GM12878 (cell line): ENCODE results near the gene CIAO1.
A peak's percentile ranks its signal among the peaks of the same experiment; 100 is the strongest.

ENCODE experiments used
- BHLHE40 ChIP-seq, 2 experiments: fragments of 450-650 bp in 1 of 2; IDR thresholded peaks; 2 replicates each; pipeline ENCODE4 v1.6.1; 2011 to 2017; ENCODE audit warnings: low read depth in 2 of 2, borderline replicate concordance in 1 of 2, improper control_type of control experiment in 1 of 2, low read length in 1 of 2, mild to moderate bottlenecking in 1 of 2
- JUND ChIP-seq: IDR thresholded peaks from 2 replicates; pipeline ENCODE4 v1.6.1; 2012; ENCODE audit warnings: low read depth, mild to moderate bottlenecking, low read length, improper control_type of control experiment, moderate library complexity
- MAX ChIP-seq: IDR thresholded peaks from 2 replicates; pipeline ENCODE4 v1.6.1; 2012; ENCODE audit warnings: low read depth, low read length, improper control_type of control experiment
- MTA3 ChIP-seq: IDR thresholded peaks from 2 replicates; pipeline ENCODE4 v1.6.1; 2012; ENCODE audit warnings: low read length, inconsistent platforms, borderline replicate concordance
- RAD21 ChIP-seq: IDR thresholded peaks from 2 replicates; pipeline ENCODE4 v1.6.1; 2011; ENCODE audit warnings: mild to moderate bottlenecking, low read depth, low read length, moderate library complexity; ENCODE audit not compliant: insufficient read depth
- SIN3A ChIP-seq: IDR thresholded peaks from 2 replicates; pipeline ENCODE4 v1.6.1; 2012; ENCODE audit warnings: low read depth, low read length, improper control_type of control experiment
- SREBF2 ChIP-seq: IDR thresholded peaks from 2 replicates; pipeline ENCODE4 v1.6.1; 2012; ENCODE audit warnings: mild to moderate bottlenecking, low read length
- SUZ12 ChIP-seq: fragments of 200-600 bp; sonication (generic); IDR thresholded peaks from one replicate; pipeline ENCODE4 v1.6.1; 2018; ENCODE audit warnings: antibody characterized with exemption, mild to moderate bottlenecking; ENCODE audit not compliant: unreplicated experiment
- TCF12 ChIP-seq: IDR thresholded peaks from 2 replicates; pipeline ENCODE4 v1.6.1; 2011; ENCODE audit warnings: low read depth, mild to moderate bottlenecking, low read length
- ZNF207 ChIP-seq: fragments of 450-650 bp; IDR thresholded peaks from 2 replicates; pipeline ENCODE4 v1.6.1; 2014; ENCODE audit warnings: antibody characterized with exemption, mild to moderate bottlenecking, borderline replicate concordance
- ZNF24 ChIP-seq: fragments of 450-650 bp; IDR thresholded peaks from 2 replicates; pipeline ENCODE4 v1.6.1; 2017; ENCODE audit warnings: antibody characterized with exemption, mild to moderate bottlenecking
- TF ChIP-seq, protein P1 (sequence below), 3 experiments: IDR thresholded peaks in 2 of 3; conservative IDR thresholded peaks in 1 of 3; 2 replicates each; pipeline ENCODE4 v1.5.1; 2011; ENCODE audit warnings: low read depth in 3 of 3, low read length in 3 of 3, mild to moderate bottlenecking in 3 of 3, control low read depth in 2 of 3, moderate library complexity in 2 of 3, inconsistent platforms in 1 of 3, mixed read lengths in 1 of 3; ENCODE audit not compliant: control insufficient read depth in 2 of 3, insufficient read depth in 1 of 3; ENCODE audit errors: extremely low read depth in 1 of 3
- TF ChIP-seq, protein P2 (sequence below): fragments of 450-650 bp; IDR thresholded peaks from 2 replicates; pipeline ENCODE4 v1.6.1; 2017; ENCODE audit warnings: low read depth, mild to moderate bottlenecking, moderate library complexity

DNA sequence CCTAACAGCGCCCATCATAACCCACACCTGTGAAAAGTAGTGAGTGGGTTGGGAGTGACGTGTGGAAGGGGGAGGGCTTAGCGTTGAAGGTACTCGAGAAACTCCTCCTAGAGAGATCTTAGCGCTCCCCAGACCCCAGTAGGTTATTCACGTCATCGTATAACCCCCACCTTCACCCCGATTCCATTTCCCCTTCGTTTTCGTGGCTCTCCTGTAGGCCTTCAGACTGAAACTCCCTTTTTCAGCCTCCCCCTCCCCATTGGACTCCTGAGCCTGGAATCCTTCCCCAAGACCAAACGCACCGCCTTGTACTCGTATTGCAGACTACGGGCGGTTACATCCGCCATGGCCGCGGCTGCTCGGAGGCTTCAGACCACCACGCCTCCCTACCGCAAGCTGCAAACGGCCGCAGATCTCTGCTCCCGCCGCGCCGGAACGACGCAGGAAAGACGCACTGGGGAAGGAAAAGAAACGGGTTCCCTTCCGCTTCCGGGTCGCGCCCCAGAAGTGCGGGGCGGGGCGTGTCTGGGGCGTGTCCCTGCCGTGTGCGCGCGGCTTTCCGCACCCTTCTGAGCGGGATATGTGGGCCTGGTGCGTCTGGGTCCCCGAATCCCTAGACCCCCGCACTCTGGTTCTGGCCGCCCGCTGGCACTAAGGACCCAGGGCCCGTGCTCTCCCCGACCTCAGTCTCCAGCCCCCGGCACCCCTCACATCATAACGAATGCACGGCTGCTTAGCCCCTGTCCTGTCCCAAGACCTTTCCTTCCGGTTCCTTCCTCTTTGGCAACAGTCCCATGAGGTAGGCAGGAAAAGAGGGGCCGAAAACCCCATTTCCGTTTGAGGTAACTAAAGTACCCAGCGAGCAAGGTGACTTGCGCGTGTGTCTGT, 39.3 kb downstream of the CIAO1 start, which contains the start of gene SNRNP200:
- TF ChIP-seq ZNF24 = no peak
- TF ChIP-seq, protein P1, sequence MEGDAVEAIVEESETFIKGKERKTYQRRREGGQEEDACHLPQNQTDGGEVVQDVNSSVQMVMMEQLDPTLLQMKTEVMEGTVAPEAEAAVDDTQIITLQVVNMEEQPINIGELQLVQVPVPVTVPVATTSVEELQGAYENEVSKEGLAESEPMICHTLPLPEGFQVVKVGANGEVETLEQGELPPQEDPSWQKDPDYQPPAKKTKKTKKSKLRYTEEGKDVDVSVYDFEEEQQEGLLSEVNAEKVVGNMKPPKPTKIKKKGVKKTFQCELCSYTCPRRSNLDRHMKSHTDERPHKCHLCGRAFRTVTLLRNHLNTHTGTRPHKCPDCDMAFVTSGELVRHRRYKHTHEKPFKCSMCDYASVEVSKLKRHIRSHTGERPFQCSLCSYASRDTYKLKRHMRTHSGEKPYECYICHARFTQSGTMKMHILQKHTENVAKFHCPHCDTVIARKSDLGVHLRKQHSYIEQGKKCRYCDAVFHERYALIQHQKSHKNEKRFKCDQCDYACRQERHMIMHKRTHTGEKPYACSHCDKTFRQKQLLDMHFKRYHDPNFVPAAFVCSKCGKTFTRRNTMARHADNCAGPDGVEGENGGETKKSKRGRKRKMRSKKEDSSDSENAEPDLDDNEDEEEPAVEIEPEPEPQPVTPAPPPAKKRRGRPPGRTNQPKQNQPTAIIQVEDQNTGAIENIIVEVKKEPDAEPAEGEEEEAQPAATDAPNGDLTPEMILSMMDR (IDR thresholded peaks at IDR 0.05 in 2 of 3, conservative IDR thresholded peaks at IDR 0.05 in 1 of 3; ENCODE audit: control insufficient read depth in 2 of 3, extremely low read depth in 1 of 3, insufficient read depth in 1 of 3, low read depth in 3 of 3, low read length in 3 of 3) = no peak
- peak; percentile 79 for TF ChIP-seq MAX
- no peak for TF ChIP-seq RAD21
- peak; percentile 31; the same call in 1 of the 2 replicates for TF ChIP-seq MTA3
- peak; percentile 6 to 66; a peak in 2 of 4 replicates for TF ChIP-seq BHLHE40 (IDR thresholded peaks at IDR 0.05; ENCODE audit: borderline replicate concordance in 1 of 2, low read depth in 2 of 2, low read length in 1 of 2)
- TF ChIP-seq SIN3A = peak; percentile 80; the same call in 1 of the 2 replicates
- 0 out of 2 replicates have a peak, but pooled peaks have one; percentile 23 for TF ChIP-seq JUND
- TF ChIP-seq TCF12 = 0 out of 2 replicates have a peak, but pooled peaks have one; percentile 52
- peak; percentile 60 for TF ChIP-seq SREBF2
- TF ChIP-seq ZNF207 = peak; percentile 81; the same call in 1 of the 2 replicates
- TF ChIP-seq SUZ12 = no peak
- TF ChIP-seq, protein P2, sequence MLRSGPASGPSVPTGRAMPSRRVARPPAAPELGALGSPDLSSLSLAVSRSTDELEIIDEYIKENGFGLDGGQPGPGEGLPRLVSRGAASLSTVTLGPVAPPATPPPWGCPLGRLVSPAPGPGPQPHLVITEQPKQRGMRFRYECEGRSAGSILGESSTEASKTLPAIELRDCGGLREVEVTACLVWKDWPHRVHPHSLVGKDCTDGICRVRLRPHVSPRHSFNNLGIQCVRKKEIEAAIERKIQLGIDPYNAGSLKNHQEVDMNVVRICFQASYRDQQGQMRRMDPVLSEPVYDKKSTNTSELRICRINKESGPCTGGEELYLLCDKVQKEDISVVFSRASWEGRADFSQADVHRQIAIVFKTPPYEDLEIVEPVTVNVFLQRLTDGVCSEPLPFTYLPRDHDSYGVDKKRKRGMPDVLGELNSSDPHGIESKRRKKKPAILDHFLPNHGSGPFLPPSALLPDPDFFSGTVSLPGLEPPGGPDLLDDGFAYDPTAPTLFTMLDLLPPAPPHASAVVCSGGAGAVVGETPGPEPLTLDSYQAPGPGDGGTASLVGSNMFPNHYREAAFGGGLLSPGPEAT = peak; percentile 85
